Uterus (tissue), 4 donors: ENCODE measurements around the gene STXBP4. TPM values are rescaled to one million over a fixed set of nuclear protein-coding genes. Genes with fewer than 3 reads are reported as not detected.

ENCODE experiments used
- DNase-seq, 2 donors: peaks; one replicate each; pipeline ENCODE4 v3.0.0-alpha.2; 2019 to 2020
- H3K27ac ChIP-seq, 2 donors: fragments of 200-600 bp; sonication (generic); 1 replicate in 1 of 2; 2 replicates in 1 of 2; pipeline ENCODE4 v1.5.1; 2016 to 2018
- H3K27me3 ChIP-seq, 2 donors: fragments of 200-600 bp; sonication (generic); one replicate each; pipeline ENCODE4 v1.5.1; 2018 to 2019; ENCODE audit warnings: control low read depth in 1 of 2
- H3K36me3 ChIP-seq, 2 donors: fragments of 200-600 bp; sonication (generic); one replicate each; pipeline ENCODE4 v1.5.1; 2019; ENCODE audit warnings: control low read depth in 1 of 2
- H3K4me1 ChIP-seq, 2 donors: fragments of 200-600 bp; sonication (generic); one replicate each; pipeline ENCODE4 v1.5.1; 2018 to 2019; ENCODE audit warnings: control low read depth in 1 of 2
- H3K4me3 ChIP-seq, 2 donors: fragments of 200-600 bp; sonication (generic); 1 replicate in 1 of 2; 2 replicates in 1 of 2; pipeline ENCODE4 v1.5.1; 2018 to 2019; ENCODE audit warnings: mild to moderate bottlenecking in 1 of 2
- H3K9me3 ChIP-seq, 2 donors: fragments of 200-600 bp; sonication (generic); one replicate each; pipeline ENCODE4 v1.5.1; 2019; ENCODE audit warnings: control low read depth in 1 of 2
- CTCF ChIP-seq, 4 experiments: fragments of 200-600 bp in 2 of 4; fragments of 450-650 bp in 2 of 4; sonication (generic) in 2 of 4; IDR thresholded peaks; one replicate each; pipeline ENCODE4 v1.5.1; 2016 to 2019; ENCODE audit warnings: antibody characterized with exemption in 4 of 4, mild to moderate bottlenecking in 2 of 4, moderate library complexity in 1 of 4
- POLR2A ChIP-seq, 2 donors: fragments of 450-650 bp; IDR thresholded peaks; one replicate each; pipeline ENCODE4 v1.6.1; 2016; ENCODE audit warnings: antibody characterized with exemption in 2 of 2, mild to moderate bottlenecking in 1 of 2, moderate library complexity in 1 of 2
- intact Hi-C: fragments of 100-400 bp; cut with DNase I; formaldehyde crosslinking; loops from one replicate; pipeline ENCODE4 v1.15.1; 2023; ENCODE audit warnings: low total_unique reads
- total RNA-seq, 4 donors: library from RNA; depleted of rRNA in 3 of 4; stranded (reverse); fragments of >200 nt in 3 of 4; gene quantifications; one replicate each; pipeline versions ENCODE4 v1.1.0 to v1.2.4, GENCODE V29; 2014 to 2023
- donor health status: DM: yes; HTN: yes; CAD: no.

The STXBP4 gene
- total RNA-seq, 4 donors from 2014 or later, result 2.8 to 100 (median 20.9) TPM

- H3K4me1 ChIP-seq, result no peaks in the 10 kb centered on the region
- no peak for DNase-seq
- TF ChIP-seq CTCF (IDR thresholded peaks at IDR 0.05), result no peak
- no peaks in the 10 kb centered on the region for H3K36me3 ChIP-seq
- no peaks in the 10 kb centered on the region for H3K9me3 ChIP-seq
- H3K27me3 ChIP-seq, result no peaks in the 10 kb centered on the region
- H3K4me3 ChIP-seq, result no peak overlapping the region
- no peak overlapping the region for H3K27ac ChIP-seq
- intact Hi-C loops, result no loop called here
Observed at GRCh38 chr17:54941285-54941684, 27.3 kb upstream of the STXBP4 start.

GRCh38 chr17:54944796-54945195 is 23.8 kb upstream of the STXBP4 start:
- Histone ChIP-seq H3K36me3 (no peaks in the 10 kb centered on the region), H3K4me3 (no peak overlapping the region), H3K27ac (no peak overlapping the region), H3K9me3 (no peaks in the 10 kb centered on the region), H3K27me3 (no peaks in the 10 kb centered on the region), H3K4me1 (no peaks in the 10 kb centered on the region)
- intact Hi-C loops, result no loop called here
- TF ChIP-seq POLR2A (IDR thresholded peaks at IDR 0.05) (no peak), CTCF (IDR thresholded peaks at IDR 0.05) (no peak)
- no peak for DNase-seq

- no peak overlapping the region for H3K4me3 ChIP-seq
- H3K36me3 ChIP-seq, result no peaks in the 10 kb centered on the region
- DNase-seq, result no peak
- no peaks in the 10 kb centered on the region for H3K9me3 ChIP-seq
- no peaks in the 10 kb centered on the region for H3K27me3 ChIP-seq
- no peaks in the 10 kb centered on the region for H3K4me1 ChIP-seq
- no peak overlapping the region for H3K27ac ChIP-seq
- no peak for TF ChIP-seq CTCF (IDR thresholded peaks at IDR 0.05)
- TF ChIP-seq POLR2A (IDR thresholded peaks at IDR 0.05), result no peak
- intact Hi-C loops, result no loop called here
Observed at GRCh38 chr17:54945231-54945630, 23.3 kb upstream of the STXBP4 start.

- Histone ChIP-seq H3K36me3 (no peaks in the 10 kb centered on the region), H3K27ac (no peak overlapping the region), H3K4me3 (no peak overlapping the region), H3K4me1 (no peaks in the 10 kb centered on the region), H3K9me3 (no peaks in the 10 kb centered on the region), H3K27me3 (no peaks in the 10 kb centered on the region)
- intact Hi-C loops, result no loop called here
- TF ChIP-seq CTCF (IDR thresholded peaks at IDR 0.05), result no peak
- TF ChIP-seq POLR2A (IDR thresholded peaks at IDR 0.05), result no peak
- no peak for DNase-seq
Observed at GRCh38 chr17:54945671-54946070, 22.9 kb upstream of the STXBP4 start.

- TF ChIP-seq POLR2A (IDR thresholded peaks at IDR 0.05) (no peak), CTCF (IDR thresholded peaks at IDR 0.05) (no peak)
- H3K4me3 ChIP-seq, result no peak overlapping the region
- H3K27ac ChIP-seq, result no peak overlapping the region
- H3K4me1 ChIP-seq, result no peaks in the 10 kb centered on the region
- no peak for DNase-seq
- no peaks in the 10 kb centered on the region for H3K27me3 ChIP-seq
- H3K9me3 ChIP-seq, result no peaks in the 10 kb centered on the region
- intact Hi-C loops, result no loop called here
- no peaks in the 10 kb centered on the region for H3K36me3 ChIP-seq
Observed at GRCh38 chr17:54947396-54947795, 21.2 kb upstream of the STXBP4 start.
